Measurements from ENCODE around the gene BPIFB2.

The BPIFB2 gene

GRCh38 chr20:32997431-32997830 lies 10.1 kb upstream of the BPIFB2 start:
- ChIA-PET CTCF (no interaction called here), POLR2A (no interaction called here)
- TF ChIP-seq CTCF (IDR thresholded peaks at IDR 0.05; ENCODE audit: insufficient read depth, low read length, missing control alignments), result no peak
- no peak for DNase-seq (ENCODE audit: low read depth, low spot score)
- no peak overlapping the region for H3K4me3 ChIP-seq (ENCODE audit: low read depth, low read length)

GRCh38 chr20:32999603-33000250 lies 7.8 kb upstream of the BPIFB2 start:
- ChIA-PET POLR2A (no interaction called here), CTCF (no interaction called here)
- H3K4me3 ChIP-seq (ENCODE audit: low read depth, low read length), result no peak overlapping the region
- no peak for DNase-seq (ENCODE audit: low read depth, low spot score)
- TF ChIP-seq CTCF (IDR thresholded peaks at IDR 0.05; ENCODE audit: insufficient read depth, low read length, missing control alignments), result no peak

GRCh38 chr20:33000802-33001466 lies 6.6 kb upstream of the BPIFB2 start:
- no peak for DNase-seq (ENCODE audit: low read depth, low spot score)
- no peak overlapping the region for H3K4me3 ChIP-seq (ENCODE audit: low read depth, low read length)
- no peak for TF ChIP-seq CTCF (IDR thresholded peaks at IDR 0.05; ENCODE audit: insufficient read depth, low read length, missing control alignments)
- ChIA-PET CTCF (no interaction called here), POLR2A (no interaction called here)

- TF ChIP-seq CTCF (IDR thresholded peaks at IDR 0.05; ENCODE audit: insufficient read depth, low read length, missing control alignments), result no peak
- ChIA-PET POLR2A (no interaction called here), CTCF (no interaction called here)
- no peak for DNase-seq (ENCODE audit: low read depth, low spot score)
- H3K4me3 ChIP-seq (ENCODE audit: low read depth, low read length), result no peak overlapping the region
These were observed 5.3 kb upstream of the BPIFB2 start for GRCh38 chr20:33002087-33002808.

- H3K4me3 ChIP-seq (ENCODE audit: low read depth, low read length), result no peak within 1 kb of the TSS
- no peak for TF ChIP-seq CTCF (IDR thresholded peaks at IDR 0.05; ENCODE audit: insufficient read depth, low read length, missing control alignments)
- CTCF ChIA-PET, result interaction anchor here (1.3 to 1.6 kb wide), 2 partner anchors 10 to 14 kb away, joined by 3 to 6 read pairs; no protein-coding TSS in a partner anchor
- POLR2A ChIA-PET, result no interaction called here
- DNase-seq (ENCODE audit: low read depth, low spot score), result no peak
These were observed 3.3 kb upstream of the BPIFB2 start, which contains the start of gene SUN5 for GRCh38 chr20:33004141-33004751. TSS of gene SUN5 (minus strand) at chr20:33004433. CDS start at chr20:33004340, 93 bp downstream.

GRCh38 chr20:33005132-33005566 lies 2.4 kb upstream of the BPIFB2 start:
- DNase-seq (ENCODE audit: low read depth, low spot score), result no peak
- no peak overlapping the region for H3K4me3 ChIP-seq (ENCODE audit: low read depth, low read length)
- ChIA-PET POLR2A (no interaction called here), CTCF (interaction anchor here (1.3 to 1.6 kb wide), 2 partner anchors 11 to 15 kb away, joined by 3 to 6 read pairs; no protein-coding TSS in a partner anchor)
- TF ChIP-seq CTCF (IDR thresholded peaks at IDR 0.05; ENCODE audit: insufficient read depth, low read length, missing control alignments), result no peak

Data from AG04449 (cell line).